ENCODE measurements around the gene NRG2.

The NRG2 gene

GRCh38 chr5:139814704-139815280 is 228.3 kb downstream of the NRG2 start:
- no peak for DNase-seq (ENCODE audit: low read depth, low spot score)

- no peak for DNase-seq (ENCODE audit: low read depth, low spot score)
Observed at GRCh38 chr5:139814191-139814601, 228.9 kb downstream of the NRG2 start.

- no peak for DNase-seq (ENCODE audit: low read depth, low spot score)
Observed at GRCh38 chr5:139812836-139813805, 230.0 kb downstream of the NRG2 start.

GRCh38 chr5:139812323-139812722 is 230.8 kb downstream of the NRG2 start:
- no peak for DNase-seq (ENCODE audit: low read depth, low spot score)

GRCh38 chr5:139811274-139811607 is 231.9 kb downstream of the NRG2 start:
- no peak for DNase-seq (ENCODE audit: low read depth, low spot score)

GRCh38 chr5:139810341-139811273 is 232.5 kb downstream of the NRG2 start:
- DNase-seq (ENCODE audit: low read depth, low spot score): no peak

GRCh38 chr5:139809331-139809810 is 233.7 kb downstream of the NRG2 start:
- DNase-seq (ENCODE audit: low read depth, low spot score): no peak

GRCh38 chr5:139808481-139809330 is 234.4 kb downstream of the NRG2 start:
- no peak for DNase-seq (ENCODE audit: low read depth, low spot score)

GRCh38 chr5:139807647-139808030 is 235.5 kb downstream of the NRG2 start:
- DNase-seq (ENCODE audit: low read depth, low spot score): no peak

GRCh38 chr5:139806726-139807646 is 236.1 kb downstream of the NRG2 start:
- no peak for DNase-seq (ENCODE audit: low read depth, low spot score)

GRCh38 chr5:139806111-139806510 is 237.0 kb downstream of the NRG2 start:
- DNase-seq (ENCODE audit: low read depth, low spot score): no peak

- no peak for DNase-seq (ENCODE audit: low read depth, low spot score)
Observed at GRCh38 chr5:139805545-139805944, 237.6 kb downstream of the NRG2 start.

- no peak for DNase-seq (ENCODE audit: low read depth, low spot score)
Observed at GRCh38 chr5:139804800-139805397, 238.2 kb downstream of the NRG2 start.

GRCh38 chr5:139803978-139804377 is 239.1 kb downstream of the NRG2 start:
- no peak for DNase-seq (ENCODE audit: low read depth, low spot score)

- DNase-seq (ENCODE audit: low read depth, low spot score): no peak
Observed at GRCh38 chr5:139799359-139799758, 243.7 kb downstream of the NRG2 start.

- DNase-seq (ENCODE audit: low read depth, low spot score): no peak
Observed at GRCh38 chr5:139798883-139799282, 244.2 kb downstream of the NRG2 start.

GRCh38 chr5:139797856-139798510 is 245.1 kb downstream of the NRG2 start:
- no peak for DNase-seq (ENCODE audit: low read depth, low spot score)

- DNase-seq (ENCODE audit: low read depth, low spot score): no peak
Observed at GRCh38 chr5:139797335-139797734, 245.8 kb downstream of the NRG2 start.

Data from brain pericyte (primary cell).